Prostate gland (tissue), 2 donors: ENCODE data around the gene RNGTT.

Source experiments
- CTCF ChIP-seq, 4 experiments: fragments of 200-600 bp in 2 of 4; fragments of 450-650 bp in 2 of 4; sonication (generic) in 2 of 4; IDR thresholded peaks; 1 replicate in 3 of 4; 2 replicates in 1 of 4; pipeline ENCODE4 v1.5.1; 2016 to 2019; ENCODE audit warnings: antibody characterized with exemption in 4 of 4, mild to moderate bottlenecking in 2 of 4, moderate library complexity in 2 of 4
- POLR2A ChIP-seq: fragments of 450-650 bp; IDR thresholded peaks from one replicate; pipeline ENCODE4 v1.6.1; 2016; ENCODE audit warnings: antibody characterized with exemption, mild to moderate bottlenecking
- POLR2AphosphoS5 ChIP-seq: sonication (generic); formaldehyde crosslinking; IDR thresholded peaks from one replicate; pipeline ENCODE4 v1.6.1; 2017; ENCODE audit warnings: antibody characterized with exemption

GRCh38 chr6:88709819-88710246, 253.6 kb downstream of the RNGTT start:
- TF ChIP-seq CTCF (IDR thresholded peaks at IDR 0.05), result no peak
- no peak for TF ChIP-seq POLR2AphosphoS5
- no peak for TF ChIP-seq POLR2A
